Prostate gland (tissue), 2 donors: ENCODE results near the gene ZFP69B. TPM values are rescaled to one million over a fixed set of nuclear protein-coding genes. Genes with fewer than 3 reads are reported as not detected.

Experiments used
- DNase-seq: peaks from one replicate; pipeline ENCODE4 v3.0.0-alpha.2; 2019; ENCODE audit warnings: low spot score
- H3K27ac ChIP-seq, 2 donors: fragments of 200-600 bp; sonication (generic); 2 replicates each; pipeline ENCODE4 v1.5.1; 2017 to 2019
- H3K27me3 ChIP-seq: fragments of 200-600 bp; sonication (generic); replicated peaks from 2 replicates; pipeline ENCODE4 v1.5.1; 2019; ENCODE audit not compliant: insufficient read depth
- H3K36me3 ChIP-seq, 2 donors: fragments of 200-600 bp; sonication (generic); 1 replicate in 1 of 2; 2 replicates in 1 of 2; pipeline versions ENCODE4 v1.5.1 to v1.8.1; 2017 to 2019
- H3K4me1 ChIP-seq: fragments of 200-600 bp; sonication (generic); replicated peaks from 2 replicates; pipeline ENCODE4 v1.5.1; 2019
- H3K4me3 ChIP-seq, 2 donors: fragments of 200-600 bp; sonication (generic); 2 replicates each; pipeline ENCODE4 v1.5.1; 2017 to 2019
- H3K9me3 ChIP-seq: fragments of 200-600 bp; sonication (generic); 2 replicates; pipeline ENCODE4 v1.5.1; 2017
- POLR2A ChIP-seq: fragments of 450-650 bp; IDR thresholded peaks from one replicate; pipeline ENCODE4 v1.6.1; 2016; ENCODE audit warnings: antibody characterized with exemption, mild to moderate bottlenecking
- POLR2AphosphoS5 ChIP-seq: sonication (generic); formaldehyde crosslinking; IDR thresholded peaks from one replicate; pipeline ENCODE4 v1.6.1; 2017; ENCODE audit warnings: antibody characterized with exemption
- WGBS: methylation state at CpG from one replicate; pipeline ENCODE4 v1.1.5; 2018; 5-methylcytosine and 5-hydroxymethylcytosine counted together
- intact Hi-C: fragments of 100-400 bp; cut with DNase I; formaldehyde crosslinking; loops from one replicate; pipeline ENCODE4 v1.14.2; 2022
- total RNA-seq, 2 donors: library from RNA; depleted of rRNA; stranded (reverse); fragments of >200 nt; gene quantifications; one replicate each; pipeline ENCODE4 v1.1.0, GENCODE V29; 2016
- TF ChIP-seq, protein P1 (sequence below), 4 experiments: fragments of 200-600 bp in 2 of 4; fragments of 450-650 bp in 2 of 4; sonication (generic) in 2 of 4; IDR thresholded peaks; 1 replicate in 3 of 4; 2 replicates in 1 of 4; pipeline ENCODE4 v1.5.1; 2016 to 2019; ENCODE audit warnings: antibody characterized with exemption in 4 of 4, mild to moderate bottlenecking in 2 of 4, moderate library complexity in 2 of 4

The ZFP69B gene
- total RNA-seq, 2 donors from 2014 or later, result 0.46 to 2.9 TPM

DNA sequence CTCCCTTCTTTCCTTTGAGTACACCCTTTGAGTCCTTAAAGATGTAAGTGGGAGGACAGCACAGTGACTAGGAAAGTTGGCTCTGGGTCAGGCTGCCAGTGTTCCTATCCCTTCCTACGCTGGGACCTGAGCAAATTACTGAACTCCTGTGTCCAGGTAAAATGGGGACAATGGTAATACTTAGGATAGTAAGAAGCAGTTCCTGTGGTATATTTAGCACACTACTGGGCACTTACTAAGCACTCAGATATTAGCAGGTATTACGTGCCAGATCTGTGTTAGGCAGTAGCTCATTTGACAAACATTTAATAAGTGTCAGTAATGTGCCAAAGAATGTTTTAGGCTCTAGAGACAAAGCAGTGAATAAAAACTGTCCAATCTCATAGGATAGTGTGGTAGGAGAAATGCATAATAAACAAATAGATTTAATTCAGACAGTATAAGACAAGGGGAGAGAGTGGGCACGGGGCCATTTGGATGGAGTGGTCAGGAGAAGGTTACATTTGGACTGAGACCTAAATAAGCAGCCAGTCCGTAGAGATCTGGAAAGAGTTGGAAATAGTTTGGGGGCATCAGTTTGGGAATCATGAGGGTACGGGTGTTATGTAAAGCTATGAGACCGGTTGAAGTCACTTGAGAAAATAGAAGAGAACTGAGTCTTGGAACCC, 26.2 kb upstream of the ZFP69B start:
- Histone ChIP-seq H3K36me3 (no peaks in the 10 kb centered on the region), H3K4me3 (no peak overlapping the region), H3K27ac (no peak overlapping the region), H3K4me1 (no peaks in the 10 kb centered on the region), H3K27me3 (no peaks in the 10 kb centered on the region), H3K9me3 (no peaks in the 10 kb centered on the region)
- WGBS, result 89% methylated on average over 6 of the region's 6 CpGs
- TF ChIP-seq, protein P1, sequence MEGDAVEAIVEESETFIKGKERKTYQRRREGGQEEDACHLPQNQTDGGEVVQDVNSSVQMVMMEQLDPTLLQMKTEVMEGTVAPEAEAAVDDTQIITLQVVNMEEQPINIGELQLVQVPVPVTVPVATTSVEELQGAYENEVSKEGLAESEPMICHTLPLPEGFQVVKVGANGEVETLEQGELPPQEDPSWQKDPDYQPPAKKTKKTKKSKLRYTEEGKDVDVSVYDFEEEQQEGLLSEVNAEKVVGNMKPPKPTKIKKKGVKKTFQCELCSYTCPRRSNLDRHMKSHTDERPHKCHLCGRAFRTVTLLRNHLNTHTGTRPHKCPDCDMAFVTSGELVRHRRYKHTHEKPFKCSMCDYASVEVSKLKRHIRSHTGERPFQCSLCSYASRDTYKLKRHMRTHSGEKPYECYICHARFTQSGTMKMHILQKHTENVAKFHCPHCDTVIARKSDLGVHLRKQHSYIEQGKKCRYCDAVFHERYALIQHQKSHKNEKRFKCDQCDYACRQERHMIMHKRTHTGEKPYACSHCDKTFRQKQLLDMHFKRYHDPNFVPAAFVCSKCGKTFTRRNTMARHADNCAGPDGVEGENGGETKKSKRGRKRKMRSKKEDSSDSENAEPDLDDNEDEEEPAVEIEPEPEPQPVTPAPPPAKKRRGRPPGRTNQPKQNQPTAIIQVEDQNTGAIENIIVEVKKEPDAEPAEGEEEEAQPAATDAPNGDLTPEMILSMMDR (IDR thresholded peaks at IDR 0.05), result no peak
- TF ChIP-seq POLR2A (no peak), POLR2AphosphoS5 (no peak)
- no peak for DNase-seq
- intact Hi-C loops, result no loop called here

DNA sequence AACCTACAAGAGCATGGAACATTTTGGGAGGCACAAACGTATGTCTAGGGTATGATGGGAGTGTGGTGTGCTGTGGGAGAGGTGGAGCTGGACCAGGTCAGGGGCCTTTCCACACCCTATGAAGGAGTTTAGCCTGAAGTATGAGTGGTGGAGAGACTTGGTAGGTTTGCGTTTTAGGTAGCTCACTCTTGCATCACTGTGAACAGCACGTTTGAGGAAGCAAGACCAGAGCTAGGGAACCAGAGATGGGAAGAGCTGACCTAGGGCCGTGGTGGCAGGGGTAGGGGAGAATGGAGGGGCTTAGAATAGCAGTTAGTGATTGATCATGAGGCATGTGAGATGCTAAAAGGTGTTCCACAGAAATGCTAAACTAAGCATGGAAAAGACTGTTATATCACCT, 25.1 kb upstream of the ZFP69B start:
- TF ChIP-seq POLR2A (no peak), POLR2AphosphoS5 (no peak)
- TF ChIP-seq, protein P1 (IDR thresholded peaks at IDR 0.05), result no peak
- 69% methylated on average over 4 of the region's 4 CpGs for WGBS
- Histone ChIP-seq H3K27ac (no peak overlapping the region), H3K4me1 (no peaks in the 10 kb centered on the region), H3K27me3 (no peaks in the 10 kb centered on the region), H3K9me3 (no peaks in the 10 kb centered on the region), H3K4me3 (no peak overlapping the region), H3K36me3 (no peaks in the 10 kb centered on the region)
- DNase-seq, result no peak
- intact Hi-C loops, result no loop called here

DNA sequence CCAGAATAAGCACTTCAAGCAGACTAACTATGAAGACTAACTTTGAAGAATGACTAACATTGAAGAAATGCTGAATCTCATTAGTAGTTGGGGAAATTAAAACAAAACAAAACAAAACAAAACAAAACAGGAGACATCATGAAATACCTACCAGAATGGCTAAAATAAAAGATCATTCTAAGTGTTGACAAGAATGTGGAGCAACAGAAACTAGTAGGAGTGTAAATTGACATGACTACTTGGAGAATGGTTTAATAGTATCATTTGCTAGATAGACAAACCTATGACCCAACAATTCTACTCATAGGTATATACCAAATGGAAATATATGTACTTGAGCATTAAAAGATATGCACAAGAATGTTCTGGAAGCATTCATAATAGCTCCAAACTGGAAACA, 18.9 kb upstream of the ZFP69B start:
- no peak for DNase-seq
- intact Hi-C loops, result no loop called here
- H3K9me3 ChIP-seq, result no peaks in the 10 kb centered on the region

DNA sequence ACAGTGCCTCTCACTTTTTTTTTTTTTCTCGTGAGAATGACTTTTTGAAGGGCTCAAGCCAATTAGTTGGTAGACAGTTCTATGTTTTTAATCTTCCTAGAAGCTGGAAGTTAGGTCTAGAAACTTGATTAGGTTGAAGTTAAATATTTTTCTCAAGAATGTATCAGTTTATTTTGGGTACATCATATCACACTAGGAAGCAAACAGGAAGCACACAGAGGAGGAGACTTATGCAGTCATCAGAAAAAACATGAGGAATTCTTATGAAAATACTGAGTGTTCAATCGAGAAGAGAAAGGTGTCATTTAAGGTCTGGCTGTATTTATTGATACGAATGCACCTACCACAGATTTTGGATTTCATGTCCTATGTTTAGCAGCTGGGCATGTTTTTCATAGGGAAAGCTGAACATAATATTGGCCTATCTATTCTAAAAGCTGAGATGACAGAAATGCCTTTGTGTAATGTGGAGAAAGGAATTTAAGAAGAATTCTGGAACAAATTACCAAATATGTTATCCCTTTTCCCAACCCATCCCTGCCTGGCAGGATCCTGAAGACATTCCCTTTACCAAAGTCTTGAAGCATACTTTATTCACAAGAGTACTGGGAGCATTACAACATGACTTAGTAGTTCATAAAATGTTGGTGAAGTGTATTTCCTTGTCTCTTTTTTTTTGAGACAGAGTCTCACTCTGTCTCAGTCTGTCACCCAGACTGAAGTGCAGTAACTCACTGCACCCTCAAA, 17.5 kb upstream of the ZFP69B start:
- TF ChIP-seq, protein P1 (IDR thresholded peaks at IDR 0.05), result no peak
- TF ChIP-seq POLR2AphosphoS5 (no peak), POLR2A (no peak)
- no peak overlapping the region for H3K4me3 ChIP-seq
- no peak for DNase-seq
- 71% methylated on average over 3 of the region's 3 CpGs for WGBS
- no peaks in the 10 kb centered on the region for H3K36me3 ChIP-seq
- no peaks in the 10 kb centered on the region for H3K9me3 ChIP-seq
- no peaks in the 10 kb centered on the region for H3K27me3 ChIP-seq
- no peaks in the 10 kb centered on the region for H3K4me1 ChIP-seq
- no peak overlapping the region for H3K27ac ChIP-seq
- intact Hi-C loops, result no loop called here

More for the DNA sequence above, 18.9 kb upstream of the ZFP69B start:
- Histone ChIP-seq H3K4me1 (no peaks in the 10 kb centered on the region), H3K4me3 (no peak overlapping the region), H3K27ac (no peak overlapping the region), H3K27me3 (no peaks in the 10 kb centered on the region), H3K36me3 (no peaks in the 10 kb centered on the region)
- TF ChIP-seq POLR2A (no peak), POLR2AphosphoS5 (no peak)
- TF ChIP-seq, protein P1 (IDR thresholded peaks at IDR 0.05), result no peak

DNA sequence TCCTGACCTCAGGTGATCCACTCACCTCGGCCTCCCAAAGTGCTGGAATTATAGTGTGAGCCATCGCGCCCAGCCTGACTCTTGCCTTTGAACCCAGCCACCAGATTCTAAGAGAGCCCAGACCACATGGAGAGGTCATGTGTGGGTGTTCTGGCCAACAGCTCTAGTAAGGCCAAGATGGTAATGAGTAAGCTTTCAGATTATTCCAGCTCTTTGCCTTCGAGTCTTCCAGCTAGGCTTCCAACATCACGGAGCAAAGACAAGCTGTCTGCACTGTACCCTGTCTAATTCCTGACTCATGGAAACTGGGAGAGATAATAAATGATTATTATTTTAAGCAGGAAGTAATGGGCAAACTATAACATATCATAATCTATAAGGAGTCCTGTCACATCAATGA, 14.8 kb upstream of the ZFP69B start:
- no peak overlapping the region for H3K27ac ChIP-seq
- H3K4me1 ChIP-seq, result no peaks in the 10 kb centered on the region
- TF ChIP-seq POLR2AphosphoS5 (no peak), POLR2A (no peak)
- TF ChIP-seq, protein P1 (IDR thresholded peaks at IDR 0.05), result no peak
- H3K27me3 ChIP-seq, result no peaks in the 10 kb centered on the region
- no peaks in the 10 kb centered on the region for H3K9me3 ChIP-seq
- no peaks in the 10 kb centered on the region for H3K36me3 ChIP-seq
- DNase-seq, result no peak
- intact Hi-C loops, result no loop called here
- 94% methylated on average over 5 of the region's 5 CpGs for WGBS
- no peak overlapping the region for H3K4me3 ChIP-seq
